Right forelimb (tissue), 1 donor: Measurements from ENCODE around the gene CA12.
"Not testable (repeated sequence)": the region's sequence is repeated elsewhere in the genome, so short reads cannot be mapped to it uniquely, and the experiment has no call there.

ENCODE experiments used
- DNase-seq: peaks from one replicate; pipeline ENCODE4 v3.0.0-alpha.2; 2018

Gene CA12

DNA sequence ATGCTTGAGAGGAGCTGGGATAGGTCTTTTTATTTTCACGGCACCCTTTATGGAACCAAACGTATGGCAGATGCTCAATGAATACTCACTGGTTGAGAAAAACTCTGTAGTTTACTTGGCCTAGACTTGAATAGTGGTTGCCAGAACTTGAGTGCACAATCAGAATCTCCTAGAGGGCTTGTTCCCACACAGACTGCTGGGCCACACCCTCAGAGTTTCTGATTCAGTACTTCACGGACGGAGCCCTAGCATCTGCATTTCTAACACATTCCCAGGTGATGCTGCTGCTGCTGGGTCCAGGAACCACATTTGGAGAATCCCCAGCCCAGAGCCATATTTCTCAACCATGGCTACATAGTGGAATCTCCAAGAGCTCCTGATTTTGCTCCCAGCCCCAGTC is 24.6 kb downstream of the CA12 start:
- no peak for DNase-seq

DNA sequence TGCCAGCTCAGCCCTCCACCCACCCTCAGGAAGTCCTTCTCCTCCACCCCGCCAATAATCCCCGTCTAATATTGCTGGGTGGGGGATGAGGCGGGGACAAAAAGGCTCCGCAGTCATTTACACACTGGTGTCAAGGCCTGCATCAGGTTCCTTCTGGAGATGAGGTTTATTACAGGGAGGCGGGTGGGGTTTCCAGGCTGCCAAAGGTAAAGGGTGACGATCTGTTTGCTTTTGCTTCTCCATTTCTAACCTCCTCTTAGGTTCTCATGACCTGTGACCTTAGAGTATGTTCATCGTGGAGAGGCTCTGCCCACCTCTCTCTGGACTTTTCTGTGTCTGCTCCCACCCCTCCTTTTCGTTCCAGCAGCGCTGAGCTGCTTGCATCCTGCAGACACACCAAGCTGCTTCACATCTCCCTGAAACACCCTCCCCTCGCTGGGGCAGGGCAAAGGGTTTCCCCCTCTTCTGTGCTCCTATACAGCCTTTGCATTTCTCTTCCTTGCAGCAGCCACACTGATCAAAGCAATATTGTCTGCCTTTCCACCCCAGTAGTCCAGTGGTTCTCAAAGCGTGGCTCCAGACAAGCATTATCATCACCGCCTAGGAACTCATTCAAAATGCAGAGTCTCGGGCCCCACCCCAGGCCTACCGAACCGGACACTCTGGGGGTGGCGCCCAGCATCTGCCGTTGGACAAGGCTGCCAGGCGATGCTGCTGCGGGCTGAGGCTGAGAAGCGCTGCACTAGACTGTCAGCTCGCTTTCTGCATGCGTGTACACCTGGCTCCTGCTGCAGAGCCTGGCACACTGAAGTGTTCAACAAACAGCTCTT is 26.6 kb downstream of the CA12 start:
- DNase-seq: no peak

GRCh38 chr15:63353887-63354286 is 27.8 kb downstream of the CA12 start:
- no peak for DNase-seq

DNA sequence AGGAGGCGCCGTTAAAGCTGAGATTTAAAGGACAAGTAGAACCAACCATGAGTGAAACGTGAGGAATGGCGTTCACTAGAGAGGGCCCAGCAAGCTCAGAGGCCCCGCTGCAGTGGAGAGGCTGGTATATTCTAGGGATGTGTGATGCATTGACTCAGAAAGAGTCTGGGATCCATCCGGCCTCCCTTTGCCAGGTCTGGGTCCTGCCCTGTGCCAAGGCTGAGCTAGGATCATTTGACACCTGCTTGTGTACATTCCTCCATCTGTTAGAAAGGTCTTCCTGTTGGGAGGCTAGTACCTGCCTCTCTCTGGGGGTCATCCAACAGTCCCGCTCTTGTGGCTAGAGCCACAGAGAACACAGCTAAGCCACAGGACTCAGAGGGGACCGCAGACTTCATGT is 28.4 kb downstream of the CA12 start:
- no peak for DNase-seq

DNA sequence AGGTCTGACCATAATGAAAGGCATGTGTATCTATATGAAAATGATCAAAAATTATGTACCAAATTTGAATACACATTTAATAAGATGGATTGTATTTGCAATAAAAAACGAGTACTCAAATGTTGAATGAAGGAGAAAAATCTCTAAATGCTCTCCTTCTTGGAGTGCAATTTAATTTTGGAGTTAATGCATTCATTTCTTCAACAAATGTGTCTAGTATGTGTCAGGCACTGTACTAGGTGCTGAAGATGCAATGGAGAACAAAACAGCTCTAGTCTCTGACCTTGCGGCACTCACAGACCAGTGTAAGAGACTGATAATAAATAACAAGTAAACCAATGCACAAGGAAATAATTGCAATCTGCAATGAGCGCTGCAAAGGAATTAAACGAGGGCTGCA is 28.8 kb downstream of the CA12 start:
- no peak for DNase-seq

DNA sequence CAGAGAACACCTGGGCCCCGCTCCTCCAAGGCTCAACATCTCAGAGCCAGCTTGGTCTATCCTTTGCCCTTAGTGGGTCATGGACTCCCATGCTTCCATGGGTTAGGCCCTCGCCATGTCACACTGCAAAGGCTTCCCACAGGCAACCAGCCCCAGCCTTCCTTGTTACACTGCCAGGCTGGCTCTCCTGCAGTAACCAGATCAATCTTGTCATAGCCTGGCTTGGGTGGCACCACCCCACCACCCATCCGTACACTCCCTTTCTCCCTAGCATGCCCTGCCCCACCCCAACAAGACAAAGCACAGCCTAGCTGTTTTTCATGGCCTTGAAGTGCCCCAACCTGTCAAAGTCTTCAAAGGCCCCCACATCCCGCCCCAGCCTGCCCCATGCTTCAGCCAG is 30.5 kb downstream of the CA12 start:
- DNase-seq: no peak

DNA sequence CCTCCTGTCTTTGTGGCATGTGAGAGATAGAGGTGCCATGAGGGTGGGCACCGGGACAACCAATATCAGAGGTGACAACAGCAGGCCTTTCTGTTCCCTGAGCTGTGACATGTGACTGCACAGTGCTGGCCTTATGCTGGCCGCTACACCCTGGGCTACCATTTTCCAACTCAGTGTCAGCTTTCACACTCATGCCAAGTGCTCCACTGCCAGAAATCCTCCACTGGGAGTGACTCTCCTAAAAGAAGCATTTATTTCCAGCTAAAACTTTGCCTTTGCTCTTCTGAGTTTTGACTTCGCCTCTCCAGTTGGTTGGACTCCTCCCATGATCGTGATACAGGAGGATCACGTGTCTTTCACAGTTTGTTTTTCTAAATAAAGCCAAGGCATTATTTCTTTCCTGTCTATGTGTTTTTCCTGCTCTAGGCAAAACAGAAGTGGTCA is 31.4 kb downstream of the CA12 start:
- peak; percentile 58 for DNase-seq

DNA sequence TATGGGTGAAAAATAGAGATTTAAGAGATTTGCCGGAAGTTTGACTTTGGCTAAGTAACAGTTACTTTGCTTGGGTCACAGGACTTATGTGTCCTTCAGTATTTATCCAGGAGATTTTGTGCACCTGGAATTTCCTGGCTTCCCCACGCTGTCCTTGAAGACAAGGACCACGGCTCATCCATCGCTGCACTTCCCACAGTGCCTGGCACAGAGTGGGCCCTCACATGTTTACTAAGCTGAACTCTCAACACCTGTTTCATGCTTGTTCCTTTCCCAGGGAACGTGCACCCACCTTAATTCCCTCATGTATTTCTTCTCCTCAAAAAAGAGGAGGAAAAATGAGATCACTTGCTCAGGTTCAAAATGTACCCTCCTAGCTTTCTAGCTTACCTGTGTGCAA is 32.0 kb downstream of the CA12 start:
- no peak for DNase-seq

GRCh38 chr15:63349156-63349555 is 32.5 kb downstream of the CA12 start:
- no peak for DNase-seq

GRCh38 chr15:63348392-63348791 is 33.3 kb downstream of the CA12 start:
- DNase-seq: peak; percentile 55

- DNase-seq: no peak
These were observed 34.4 kb downstream of the CA12 start for GRCh38 chr15:63347074-63347857.

- DNase-seq: no peak
These were observed 36.3 kb downstream of the CA12 start for GRCh38 chr15:63345391-63345752.

DNA sequence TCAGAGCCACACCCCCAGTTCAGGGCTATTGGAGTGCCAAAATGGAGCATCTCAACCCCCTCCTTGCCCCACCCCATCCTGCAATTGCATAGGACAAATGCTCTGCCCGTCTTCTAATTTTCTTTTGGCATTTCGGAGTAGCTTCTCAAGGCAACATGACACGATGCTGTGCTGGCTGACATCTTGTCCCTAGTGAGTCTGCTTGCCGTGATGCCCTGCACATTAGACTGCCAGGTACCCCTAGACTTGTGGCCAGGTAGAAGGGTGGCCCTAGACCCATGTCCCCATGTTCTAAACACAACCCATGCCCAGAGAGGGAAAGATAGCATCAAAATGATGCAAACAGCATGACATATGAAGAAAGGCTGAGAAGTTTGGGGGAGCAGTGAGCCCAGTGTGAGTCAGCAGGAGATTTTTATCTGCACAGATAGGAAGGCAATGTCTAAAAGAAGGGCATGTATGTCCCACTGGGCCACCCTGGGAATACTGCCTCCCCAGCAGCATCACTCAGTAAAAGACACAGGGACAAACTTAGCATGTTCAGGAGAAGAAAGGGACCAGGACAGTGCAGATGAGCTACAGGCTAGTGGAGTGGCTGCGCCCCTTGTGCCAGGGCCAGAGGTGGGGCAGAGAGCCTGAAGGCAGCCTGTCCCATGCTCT is 36.8 kb downstream of the CA12 start:
- DNase-seq: no peak

- not testable (repeated sequence) for DNase-seq
These were observed 38.6 kb downstream of the CA12 start for GRCh38 chr15:63342996-63343562.

- DNase-seq: no peak
These were observed 39.7 kb downstream of the CA12 start for GRCh38 chr15:63341898-63342297.

- DNase-seq: no peak
These were observed 40.8 kb downstream of the CA12 start for GRCh38 chr15:63340878-63341277.

DNA sequence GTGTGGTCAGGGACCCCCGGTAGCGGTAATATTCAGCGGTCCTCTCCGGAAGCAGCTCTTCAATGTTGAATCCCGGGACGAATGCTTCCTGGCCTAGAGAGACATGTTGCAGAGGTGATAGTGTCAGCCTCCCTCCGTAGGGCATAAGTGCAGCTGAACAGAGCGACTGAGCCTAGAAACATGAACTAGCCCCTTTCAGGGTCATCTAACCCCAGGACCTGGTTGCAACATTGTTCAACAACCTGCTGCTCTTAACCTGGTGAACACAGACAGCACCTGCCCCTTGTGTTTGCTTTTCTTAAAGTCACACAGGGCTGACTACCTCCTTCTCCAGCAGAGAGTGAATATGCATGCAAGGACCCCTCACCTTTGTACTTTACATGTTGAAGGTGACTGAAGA is 41.3 kb downstream of the CA12 start:
- no peak for DNase-seq

DNA sequence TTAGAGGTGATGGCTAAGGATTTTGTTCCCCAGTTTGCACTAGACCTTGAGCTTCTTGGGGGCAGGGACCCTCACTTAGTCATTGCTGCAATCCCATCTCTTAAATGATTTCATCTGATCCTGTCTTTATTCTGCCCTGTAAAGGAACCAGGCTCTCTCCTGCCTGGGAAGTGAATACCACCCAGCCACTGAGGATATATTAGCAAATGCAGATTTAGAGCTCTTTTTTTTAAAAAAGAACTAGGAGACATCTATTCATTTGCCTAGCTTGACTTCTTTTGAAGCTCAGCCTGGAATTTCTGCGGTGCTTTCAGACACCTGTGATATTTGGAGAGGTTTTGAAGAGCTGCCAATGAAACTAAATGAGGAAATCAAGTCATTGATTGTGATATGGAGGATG is 41.8 kb downstream of the CA12 start:
- no peak for DNase-seq

- DNase-seq: no peak
These were observed 42.5 kb downstream of the CA12 start for GRCh38 chr15:63339006-63339766.

- no peak for DNase-seq
These were observed 43.5 kb downstream of the CA12 start for GRCh38 chr15:63338170-63338569.

DNA sequence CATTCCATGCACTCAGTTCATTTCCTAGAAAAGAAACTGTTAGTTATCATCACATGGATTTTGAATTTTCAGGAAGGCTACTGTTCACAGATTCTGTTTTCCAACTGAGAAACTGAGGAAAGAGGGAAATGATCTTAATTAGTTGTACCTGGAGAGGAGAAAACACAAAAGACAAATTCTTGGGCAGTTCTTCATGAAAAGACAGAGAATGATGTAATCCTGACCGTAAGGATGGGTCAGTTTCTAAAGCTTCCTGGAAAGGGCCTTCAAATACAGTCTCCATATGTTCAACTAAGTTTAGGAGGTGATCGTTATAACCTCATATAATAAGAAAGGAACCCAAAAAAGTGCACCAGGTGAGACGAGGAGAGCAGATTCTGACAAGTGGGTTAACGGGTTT is 44.6 kb downstream of the CA12 start:
- no peak for DNase-seq

- no peak for DNase-seq
These were observed 46.0 kb downstream of the CA12 start for GRCh38 chr15:63335543-63336240.
